T47D (cell line): ENCODE results near the gene COL4A1.

Source experiments
- DNase-seq, 2 experiments: peaks; one replicate each; pipeline versions ENCODE4 v3.0.0 to v3.0.0-alpha.2; 2011 to 2012; ENCODE audit warnings: low read depth in 1 of 2, low spot score in 1 of 2
- JUND ChIP-seq: IDR thresholded peaks from 2 replicates; pipeline ENCODE4 v1.6.1; 2012; ENCODE audit warnings: low read depth
- in situ Hi-C: cut with HindIII; loops from 2 replicates; pipeline ENCODE4 v1.10.0; 2016; ENCODE audit warnings: low sequenced_read_pairs, low pct_unique_long_range_greater_than_20kb

The COL4A1 gene

GRCh38 chr13:110109140-110109783, 197.7 kb downstream of the COL4A1 start:
- no peak for DNase-seq
- no peak for TF ChIP-seq JUND
- in situ Hi-C loops = no loop called here

- no peak for TF ChIP-seq JUND
- in situ Hi-C loops = no loop called here
- peak; percentile 84 to 95 for DNase-seq
Observed at GRCh38 chr13:110108348-110109139, 198.4 kb downstream of the COL4A1 start.

- DNase-seq = no peak
- TF ChIP-seq JUND = no peak
- in situ Hi-C loops = no loop called here
Observed at GRCh38 chr13:110107568-110108347, 199.2 kb downstream of the COL4A1 start.

GRCh38 chr13:110106726-110107125, 200.2 kb downstream of the COL4A1 start:
- in situ Hi-C loops = no loop called here
- TF ChIP-seq JUND = no peak
- DNase-seq = no peak

- no peak for TF ChIP-seq JUND
- no peak for DNase-seq
- in situ Hi-C loops = no loop called here
Observed at GRCh38 chr13:110105136-110105535, 201.8 kb downstream of the COL4A1 start.

GRCh38 chr13:110103534-110103933, 203.4 kb downstream of the COL4A1 start:
- in situ Hi-C loops = no loop called here

GRCh38 chr13:110103026-110103425, 203.9 kb downstream of the COL4A1 start:
- DNase-seq = no peak
- no peak for TF ChIP-seq JUND
- in situ Hi-C loops = no loop called here

More at GRCh38 chr13:110103534-110103933, 203.4 kb downstream of the COL4A1 start:
- TF ChIP-seq JUND = no peak
- no peak for DNase-seq

GRCh38 chr13:110102053-110102452, 204.9 kb downstream of the COL4A1 start:
- DNase-seq = no peak
- TF ChIP-seq JUND = no peak
- in situ Hi-C loops = no loop called here

GRCh38 chr13:110099922-110100321, 207.0 kb downstream of the COL4A1 start:
- in situ Hi-C loops = no loop called here
- no peak for DNase-seq
- no peak for TF ChIP-seq JUND
